Measurements from ENCODE around the gene PDK4.

Gene PDK4

DNA sequence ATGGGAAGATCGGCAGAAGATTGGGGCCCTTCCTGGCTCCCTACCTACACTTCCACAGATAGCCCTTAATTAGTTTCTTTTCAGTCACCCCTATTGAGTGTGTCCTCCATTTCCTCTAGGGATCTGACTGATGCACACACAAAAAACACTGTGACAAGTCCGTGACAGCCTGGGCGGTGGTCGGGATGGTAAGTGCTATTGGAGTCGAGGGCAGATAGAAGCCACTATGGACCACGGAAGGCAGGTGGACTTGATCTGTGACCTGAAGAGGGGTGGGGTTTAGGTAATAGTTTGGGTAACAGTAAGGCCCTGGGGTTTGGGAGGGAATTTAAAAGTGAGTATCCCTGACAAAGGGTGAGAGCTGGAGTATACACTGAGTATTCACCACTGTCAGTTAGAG lies 53.0 kb downstream of the PDK4 start:
- TF ChIP-seq CTCF (IDR thresholded peaks at IDR 0.05) = no peak
- H3K4me3 ChIP-seq (ENCODE audit: low read depth in 1 of 2, low read length in 1 of 2) = no peak overlapping the region
- H3K9me3 ChIP-seq = no peaks in the 10 kb centered on the region
- no peaks in the 10 kb centered on the region for H3K4me1 ChIP-seq (ENCODE audit: control insufficient read depth in 1 of 2, insufficient read depth in 1 of 2, low read depth in 1 of 2, low read length in 1 of 2)
- peaks cover 6% of the 10 kb centered on the region for H3K27me3 ChIP-seq
- H3K36me3 ChIP-seq = no peaks in the 10 kb centered on the region
- no peak overlapping the region for H3K27ac ChIP-seq

GRCh38 chr7:95540366-95540765 lies 56.0 kb downstream of the PDK4 start:
- no peaks in the 10 kb centered on the region for H3K36me3 ChIP-seq
- no peaks in the 10 kb centered on the region for H3K4me1 ChIP-seq (ENCODE audit: control insufficient read depth in 1 of 2, insufficient read depth in 1 of 2, low read depth in 1 of 2, low read length in 1 of 2)
- no peak overlapping the region for H3K4me3 ChIP-seq (ENCODE audit: low read depth in 1 of 2, low read length in 1 of 2)
- TF ChIP-seq CTCF (IDR thresholded peaks at IDR 0.05) = no peak
- H3K27me3 ChIP-seq = peaks cover 10% of the 10 kb centered on the region
- H3K27ac ChIP-seq = no peak overlapping the region
- H3K9me3 ChIP-seq = no peaks in the 10 kb centered on the region

GRCh38 chr7:95539426-95539825 lies 56.9 kb downstream of the PDK4 start:
- Histone ChIP-seq H3K4me3 (ENCODE audit: low read depth in 1 of 2, low read length in 1 of 2) (no peak overlapping the region), H3K9me3 (no peaks in the 10 kb centered on the region), H3K27ac (no peak overlapping the region), H3K4me1 (ENCODE audit: control insufficient read depth in 1 of 2, insufficient read depth in 1 of 2, low read depth in 1 of 2, low read length in 1 of 2) (no peaks in the 10 kb centered on the region), H3K27me3 (peaks cover 10% of the 10 kb centered on the region), H3K36me3 (no peaks in the 10 kb centered on the region)
- no peak for TF ChIP-seq CTCF (IDR thresholded peaks at IDR 0.05)

- no peak for TF ChIP-seq CTCF (IDR thresholded peaks at IDR 0.05)
- Histone ChIP-seq H3K4me1 (ENCODE audit: control insufficient read depth in 1 of 2, insufficient read depth in 1 of 2, low read depth in 1 of 2, low read length in 1 of 2) (no peaks in the 10 kb centered on the region), H3K27ac (no peak overlapping the region), H3K4me3 (ENCODE audit: low read depth in 1 of 2, low read length in 1 of 2) (no peak overlapping the region), H3K36me3 (no peaks in the 10 kb centered on the region), H3K27me3 (peaks cover 10% of the 10 kb centered on the region), H3K9me3 (no peaks in the 10 kb centered on the region)
Observed at GRCh38 chr7:95537468-95537867, 58.8 kb downstream of the PDK4 start.

GRCh38 chr7:95536656-95537311 lies 59.5 kb downstream of the PDK4 start:
- no peaks in the 10 kb centered on the region for H3K36me3 ChIP-seq
- H3K4me3 ChIP-seq (ENCODE audit: low read depth in 1 of 2, low read length in 1 of 2) = no peak overlapping the region
- no peak for TF ChIP-seq CTCF (IDR thresholded peaks at IDR 0.05)
- no peaks in the 10 kb centered on the region for H3K9me3 ChIP-seq
- H3K27me3 ChIP-seq = peaks cover 10% of the 10 kb centered on the region
- no peaks in the 10 kb centered on the region for H3K4me1 ChIP-seq (ENCODE audit: control insufficient read depth in 1 of 2, insufficient read depth in 1 of 2, low read depth in 1 of 2, low read length in 1 of 2)
- H3K27ac ChIP-seq = no peak overlapping the region

Measured in neutrophil (primary cell).